ENCODE data around the gene ALK.

DNA sequence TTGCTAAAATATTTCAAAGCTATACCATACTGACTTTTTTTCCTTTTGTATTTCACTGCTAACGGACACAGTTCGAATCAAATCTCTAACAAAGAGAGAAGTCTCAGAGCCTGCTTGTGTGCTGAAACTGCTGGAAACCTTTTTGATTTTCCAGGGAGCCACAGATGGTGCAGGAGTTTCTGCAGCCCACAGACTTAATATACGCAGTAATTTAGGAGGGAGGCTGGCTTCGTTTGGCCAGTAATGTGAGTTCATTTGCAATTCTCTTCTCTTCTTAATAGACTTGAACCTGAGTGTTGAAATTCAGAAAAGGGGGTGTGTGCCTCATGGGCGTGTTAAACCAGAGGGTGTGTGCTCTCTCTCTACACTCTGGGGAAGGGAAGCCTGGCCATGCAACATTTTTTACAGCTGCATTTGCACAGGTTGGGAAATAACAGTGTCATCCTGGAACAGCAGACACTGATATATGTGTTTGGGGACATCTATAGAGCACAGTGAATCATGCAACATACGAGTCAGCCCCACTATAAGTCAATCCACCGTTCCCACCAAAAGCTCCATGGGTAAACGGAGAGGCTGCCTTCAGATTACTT lies 473.2 kb downstream of the ALK start:
- TF ChIP-seq POLR2AphosphoS5 (IDR thresholded peaks at IDR 0.05; ENCODE audit: borderline replicate concordance, low read depth, low read length) (no peak), EZH2 (IDR thresholded peaks at IDR 0.05) (no peak)
